NB4 (cell line): ENCODE measurements around the gene MTIF3.

Experiments used
- DNase-seq: peaks from one replicate; pipeline ENCODE4 v3.0.0; 2010; ENCODE audit warnings: low read depth
- H3K4me3 ChIP-seq: one replicate; pipeline ENCODE4 v1.5.1; 2011; ENCODE audit warnings: mild to moderate bottlenecking, low read depth, low read length, moderate library complexity
- MAX ChIP-seq: IDR thresholded peaks from 2 replicates; pipeline ENCODE4 v1.6.1; 2011; ENCODE audit warnings: low read depth, low read length
- MYC ChIP-seq: IDR thresholded peaks from 2 replicates; pipeline ENCODE4 v1.6.1; 2011; ENCODE audit warnings: low read depth, low read length
- POLR2A ChIP-seq: IDR thresholded peaks from 2 replicates; pipeline ENCODE4 v1.6.1; 2011; ENCODE audit warnings: mild to moderate bottlenecking; ENCODE audit not compliant: insufficient read length; ENCODE audit errors: extremely low read depth
- TF ChIP-seq, protein P1 (sequence below): IDR thresholded peaks from one replicate; pipeline ENCODE4 v1.5.1; 2012; ENCODE audit warnings: low read depth, low read length

The MTIF3 gene

DNA sequence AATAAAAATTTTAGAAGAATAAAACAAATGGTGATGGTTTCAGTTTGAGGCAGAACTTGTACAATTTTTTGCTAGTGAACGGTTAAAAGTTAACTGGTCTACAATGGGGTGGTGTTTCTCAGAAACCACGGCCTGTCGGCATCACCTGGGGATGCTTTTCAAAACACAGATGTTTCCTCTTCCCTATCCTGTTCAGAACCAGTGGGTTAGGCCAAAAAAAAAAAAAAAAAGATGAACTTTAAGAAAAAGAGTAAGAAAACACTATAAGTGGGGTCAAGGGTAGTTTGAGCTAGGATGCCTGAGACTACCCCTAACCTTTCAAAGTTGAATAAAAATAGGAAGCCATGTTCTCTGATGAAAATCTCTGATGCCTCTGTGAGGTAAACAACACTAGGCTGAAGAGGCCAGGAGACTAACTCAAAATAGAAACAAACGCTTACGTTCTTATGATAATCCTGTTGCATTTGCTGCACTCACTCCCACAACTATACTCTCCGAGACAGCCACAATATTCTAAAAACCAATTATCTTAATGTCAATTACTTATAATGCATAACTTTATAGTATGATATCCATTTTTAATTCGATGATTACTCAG is 3.3 kb downstream of the MTIF3 start:
- no peak for DNase-seq
- no peak overlapping the region for H3K4me3 ChIP-seq
- TF ChIP-seq, protein P1, sequence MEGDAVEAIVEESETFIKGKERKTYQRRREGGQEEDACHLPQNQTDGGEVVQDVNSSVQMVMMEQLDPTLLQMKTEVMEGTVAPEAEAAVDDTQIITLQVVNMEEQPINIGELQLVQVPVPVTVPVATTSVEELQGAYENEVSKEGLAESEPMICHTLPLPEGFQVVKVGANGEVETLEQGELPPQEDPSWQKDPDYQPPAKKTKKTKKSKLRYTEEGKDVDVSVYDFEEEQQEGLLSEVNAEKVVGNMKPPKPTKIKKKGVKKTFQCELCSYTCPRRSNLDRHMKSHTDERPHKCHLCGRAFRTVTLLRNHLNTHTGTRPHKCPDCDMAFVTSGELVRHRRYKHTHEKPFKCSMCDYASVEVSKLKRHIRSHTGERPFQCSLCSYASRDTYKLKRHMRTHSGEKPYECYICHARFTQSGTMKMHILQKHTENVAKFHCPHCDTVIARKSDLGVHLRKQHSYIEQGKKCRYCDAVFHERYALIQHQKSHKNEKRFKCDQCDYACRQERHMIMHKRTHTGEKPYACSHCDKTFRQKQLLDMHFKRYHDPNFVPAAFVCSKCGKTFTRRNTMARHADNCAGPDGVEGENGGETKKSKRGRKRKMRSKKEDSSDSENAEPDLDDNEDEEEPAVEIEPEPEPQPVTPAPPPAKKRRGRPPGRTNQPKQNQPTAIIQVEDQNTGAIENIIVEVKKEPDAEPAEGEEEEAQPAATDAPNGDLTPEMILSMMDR: no peak
- no peak for TF ChIP-seq POLR2A
- TF ChIP-seq MYC: no peak
- TF ChIP-seq MAX: no peak

DNA sequence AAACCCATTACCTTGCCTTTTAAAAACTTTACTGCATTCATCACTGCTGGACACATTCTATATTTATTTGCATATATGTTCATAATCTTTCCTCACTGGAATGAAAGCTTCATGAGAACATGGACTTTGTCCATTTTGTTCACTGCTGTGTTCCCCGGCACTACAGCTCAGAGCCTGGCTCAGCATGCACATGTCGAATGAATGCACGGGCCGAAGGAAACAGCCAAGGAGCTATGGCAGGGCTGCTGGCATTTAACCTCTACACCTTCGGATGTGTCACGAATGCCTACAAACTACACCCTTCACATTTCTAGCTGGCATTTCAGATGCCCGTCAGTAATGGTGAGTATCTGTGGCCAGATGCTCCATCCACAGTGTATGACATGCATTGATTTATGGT is 7.6 kb downstream of the MTIF3 start:
- TF ChIP-seq, protein P1: no peak
- no peak for TF ChIP-seq MAX
- TF ChIP-seq MYC: no peak
- no peak for TF ChIP-seq POLR2A
- DNase-seq: no peak
- no peak overlapping the region for H3K4me3 ChIP-seq

DNA sequence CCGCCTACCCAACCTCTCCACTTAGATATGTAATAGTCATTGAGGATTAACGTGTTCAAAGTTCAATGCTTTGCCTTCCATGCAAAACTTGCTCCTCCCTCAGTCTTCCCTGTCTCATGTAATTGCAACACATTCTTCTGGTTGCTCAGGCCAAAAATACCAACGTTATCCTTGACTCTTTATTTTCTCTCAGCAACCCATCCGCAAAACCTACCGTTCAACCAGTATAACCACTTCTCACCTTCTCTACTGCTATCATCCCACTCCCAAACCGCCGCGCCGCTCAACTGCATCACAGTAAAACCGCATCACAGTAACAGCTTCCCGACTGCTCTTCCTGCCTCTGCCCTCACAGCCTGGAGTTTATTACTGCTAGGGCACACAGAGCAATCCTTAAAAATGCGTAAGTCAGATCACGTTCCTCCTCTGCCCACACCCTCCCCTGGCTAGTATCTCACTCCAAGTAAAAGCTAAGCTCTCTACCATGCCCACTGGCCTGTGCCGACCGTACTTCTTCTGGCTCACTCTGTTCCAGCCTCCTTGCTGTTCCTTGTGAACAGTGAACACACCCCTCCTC is 8.2 kb downstream of the MTIF3 start:
- TF ChIP-seq, protein P1: no peak
- no peak for TF ChIP-seq POLR2A
- no peak for TF ChIP-seq MAX
- no peak for TF ChIP-seq MYC
- H3K4me3 ChIP-seq: no peak overlapping the region
- DNase-seq: no peak

GRCh38 chr13:27440408-27440807 is 10.0 kb downstream of the MTIF3 start:
- no peak for DNase-seq
- H3K4me3 ChIP-seq: no peak overlapping the region
- TF ChIP-seq POLR2A (no peak), MYC (no peak), MAX (no peak)
- TF ChIP-seq, protein P1: no peak

DNA sequence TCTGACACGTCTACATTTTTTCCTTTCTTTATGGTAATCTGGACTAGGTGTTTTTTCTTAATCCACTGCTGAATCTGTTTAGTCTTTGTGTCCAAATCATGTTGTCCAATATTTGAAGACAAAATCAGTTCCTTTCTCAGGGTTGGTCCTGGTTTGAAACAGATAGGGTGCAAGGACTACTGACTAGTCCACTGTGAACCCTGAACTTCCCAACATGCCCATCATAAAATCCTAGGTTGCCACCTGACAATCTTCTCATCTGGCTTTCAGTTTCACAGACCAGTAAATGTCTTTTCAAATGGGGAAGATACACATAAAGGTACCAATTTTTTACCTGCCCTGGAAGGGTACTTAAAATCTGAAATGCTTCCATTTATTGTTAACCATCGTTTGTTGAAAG is 13.2 kb downstream of the MTIF3 start:
- no peak for TF ChIP-seq MYC
- TF ChIP-seq, protein P1: no peak
- TF ChIP-seq MAX: no peak
- no peak overlapping the region for H3K4me3 ChIP-seq
- DNase-seq: no peak
